Gastrocnemius medialis (tissue), 4 donors: Measurements from ENCODE around the gene HOXB8.

ENCODE experiments used
- POLR2A ChIP-seq, 2 donors: fragments of 450-650 bp; IDR thresholded peaks; one replicate each; pipeline ENCODE4 v1.6.1; 2017; ENCODE audit warnings: antibody characterized with exemption in 2 of 2, mild to moderate bottlenecking in 2 of 2, moderate library complexity in 2 of 2
- TF ChIP-seq, protein P1 (sequence below), 5 experiments: fragments of 450-650 bp in 3 of 5; fragments of 200-600 bp in 2 of 5; sonication (generic) in 2 of 5; IDR thresholded peaks in 4 of 5; conservative IDR thresholded peaks in 1 of 5; 1 replicate in 4 of 5; 2 replicates in 1 of 5; pipeline ENCODE4 v1.5.1; 2016 to 2019; ENCODE audit warnings: antibody characterized with exemption in 5 of 5, mild to moderate bottlenecking in 3 of 5, moderate library complexity in 3 of 5

- TF ChIP-seq, protein P1, sequence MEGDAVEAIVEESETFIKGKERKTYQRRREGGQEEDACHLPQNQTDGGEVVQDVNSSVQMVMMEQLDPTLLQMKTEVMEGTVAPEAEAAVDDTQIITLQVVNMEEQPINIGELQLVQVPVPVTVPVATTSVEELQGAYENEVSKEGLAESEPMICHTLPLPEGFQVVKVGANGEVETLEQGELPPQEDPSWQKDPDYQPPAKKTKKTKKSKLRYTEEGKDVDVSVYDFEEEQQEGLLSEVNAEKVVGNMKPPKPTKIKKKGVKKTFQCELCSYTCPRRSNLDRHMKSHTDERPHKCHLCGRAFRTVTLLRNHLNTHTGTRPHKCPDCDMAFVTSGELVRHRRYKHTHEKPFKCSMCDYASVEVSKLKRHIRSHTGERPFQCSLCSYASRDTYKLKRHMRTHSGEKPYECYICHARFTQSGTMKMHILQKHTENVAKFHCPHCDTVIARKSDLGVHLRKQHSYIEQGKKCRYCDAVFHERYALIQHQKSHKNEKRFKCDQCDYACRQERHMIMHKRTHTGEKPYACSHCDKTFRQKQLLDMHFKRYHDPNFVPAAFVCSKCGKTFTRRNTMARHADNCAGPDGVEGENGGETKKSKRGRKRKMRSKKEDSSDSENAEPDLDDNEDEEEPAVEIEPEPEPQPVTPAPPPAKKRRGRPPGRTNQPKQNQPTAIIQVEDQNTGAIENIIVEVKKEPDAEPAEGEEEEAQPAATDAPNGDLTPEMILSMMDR (IDR thresholded peaks at IDR 0.05 in 4 of 5, conservative IDR thresholded peaks at IDR 0.05 in 1 of 5): no peak
- TF ChIP-seq POLR2A (IDR thresholded peaks at IDR 0.05): no peak
These were observed 43.9 kb downstream of the HOXB8 start for GRCh38 chr17:48571024-48571818.
